ENCODE results near the gene LRRC4C.

The LRRC4C gene

GRCh38 chr11:41115066-41115465, 344.4 kb downstream of the LRRC4C start:
- Histone ChIP-seq H3K9me3 (no peaks in the 10 kb centered on the region), H3K27ac (no peak overlapping the region), H3K4me3 (no peak overlapping the region), H3K36me3 (no peaks in the 10 kb centered on the region), H3K4me1 (no peaks in the 10 kb centered on the region), H3K27me3 (no peaks in the 10 kb centered on the region)
- intact Hi-C loops (cut with DNase I; ENCODE audit: low total_unique reads): no loop called here
- no peak for TF ChIP-seq CTCF (IDR thresholded peaks at IDR 0.05)
- no peak for DNase-seq

GRCh38 chr11:41113160-41113559, 346.3 kb downstream of the LRRC4C start:
- Histone ChIP-seq H3K36me3 (no peaks in the 10 kb centered on the region), H3K4me1 (no peaks in the 10 kb centered on the region), H3K9me3 (no peaks in the 10 kb centered on the region), H3K4me3 (no peak overlapping the region), H3K27ac (no peak overlapping the region), H3K27me3 (no peaks in the 10 kb centered on the region)
- TF ChIP-seq CTCF (IDR thresholded peaks at IDR 0.05): no peak
- intact Hi-C loops (cut with DNase I; ENCODE audit: low total_unique reads): no loop called here
- no peak for DNase-seq

GRCh38 chr11:41110527-41110926, 348.9 kb downstream of the LRRC4C start:
- DNase-seq: no peak
- Histone ChIP-seq H3K4me3 (no peak overlapping the region), H3K27me3 (no peaks in the 10 kb centered on the region), H3K27ac (no peak overlapping the region), H3K4me1 (no peaks in the 10 kb centered on the region), H3K36me3 (no peaks in the 10 kb centered on the region), H3K9me3 (no peaks in the 10 kb centered on the region)
- intact Hi-C loops (cut with DNase I; ENCODE audit: low total_unique reads): no loop called here
- no peak for TF ChIP-seq CTCF (IDR thresholded peaks at IDR 0.05)

GRCh38 chr11:41102471-41102870, 357.0 kb downstream of the LRRC4C start:
- no peaks in the 10 kb centered on the region for H3K36me3 ChIP-seq
- no peaks in the 10 kb centered on the region for H3K27me3 ChIP-seq
- no peak for TF ChIP-seq CTCF (IDR thresholded peaks at IDR 0.05)
- H3K9me3 ChIP-seq: no peaks in the 10 kb centered on the region
- no peak overlapping the region for H3K4me3 ChIP-seq
- intact Hi-C loops (cut with DNase I; ENCODE audit: low total_unique reads): no loop called here
- no peak for DNase-seq
- H3K27ac ChIP-seq: no peak overlapping the region
- no peaks in the 10 kb centered on the region for H3K4me1 ChIP-seq

GRCh38 chr11:41099654-41100053, 359.8 kb downstream of the LRRC4C start:
- no peaks in the 10 kb centered on the region for H3K4me1 ChIP-seq

More at GRCh38 chr11:41099654-41100053, 359.8 kb downstream of the LRRC4C start:
- H3K27ac ChIP-seq: no peak overlapping the region
- no peak for DNase-seq
- H3K36me3 ChIP-seq: no peaks in the 10 kb centered on the region
- H3K9me3 ChIP-seq: no peaks in the 10 kb centered on the region
- H3K4me3 ChIP-seq: no peak overlapping the region
- no peaks in the 10 kb centered on the region for H3K27me3 ChIP-seq
- no peak for TF ChIP-seq CTCF (IDR thresholded peaks at IDR 0.05)
- intact Hi-C loops (cut with DNase I; ENCODE audit: low total_unique reads): no loop called here

All from tibial artery (tissue), 4 donors.